Activated CD8-positive, alpha-beta memory T cell treated with anti-CD3 and anti-CD28 coated beads for 36 hours (primary cell): ENCODE data around the gene SLC2A10. TPM values are rescaled to one million over a fixed set of nuclear protein-coding genes. Genes with fewer than 3 reads are reported as not detected.

Experiments
- CTCF ChIA-PET: fragments of 350-600 bp; sonication (Branson Sonifier 250); formaldehyde crosslinking; loops from one replicate; lab custom pipeline; 2021; ENCODE audit warnings: antibody characterized with exemption; lab: Charles Lee
- POLR2A ChIA-PET: fragments of 350-600 bp; sonication (Branson Sonifier 250); formaldehyde crosslinking; loops from one replicate; lab custom pipeline; 2021; ENCODE audit warnings: antibody characterized with exemption; lab: Charles Lee
- total RNA-seq, 2 experiments: library from RNA; stranded (reverse); gene quantifications; one replicate each; pipeline ENCODE4 v1.2.3, GENCODE V29; 2021

Gene SLC2A10
- total RNA-seq, 2 experiments from 2014 or later: 0.04 TPM; not detected in 1

GRCh38 chr20:46680684-46681031 is 28.8 kb upstream of the SLC2A10 start:
- ChIA-PET POLR2A (no interaction called here), CTCF (interaction anchor here (0.8 to 3.3 kb wide), 8 partner anchors 121 to 170 kb away, joined by 3 to 23 read pairs (median 4); partner anchors contain the start of gene ZNF334)

- POLR2A ChIA-PET: no interaction called here
- CTCF ChIA-PET: interaction anchor here (0.6 to 3.3 kb wide), 10 partner anchors 11 to 171 kb away, joined by 3 to 23 read pairs (median 5); partner anchors contain the start of gene ZNF334
These were observed 28.2 kb upstream of the SLC2A10 start for GRCh38 chr20:46681032-46681854.

GRCh38 chr20:46682063-46682821 is 27.2 kb upstream of the SLC2A10 start:
- ChIA-PET POLR2A (no interaction called here), CTCF (interaction anchor here (1.0 to 3.3 kb wide), 5 partner anchors 10 to 172 kb away, joined by 3 to 23 read pairs (median 5); no protein-coding TSS in a partner anchor)

- ChIA-PET POLR2A (no interaction called here), CTCF (interaction anchor here (3.3 kb wide), 1 partner anchor 160 kb away, joined by 23 read pairs; no protein-coding TSS in a partner anchor)
These were observed 26.3 kb upstream of the SLC2A10 start for GRCh38 chr20:46683011-46683667.

- CTCF ChIA-PET: no interaction called here
These were observed 25.8 kb upstream of the SLC2A10 start for GRCh38 chr20:46683668-46683938.

GRCh38 chr20:46683939-46684750 is 25.3 kb upstream of the SLC2A10 start:
- CTCF ChIA-PET: no interaction called here
- POLR2A ChIA-PET: no interaction called here

More at GRCh38 chr20:46683668-46683938, 25.8 kb upstream of the SLC2A10 start:
- POLR2A ChIA-PET: no interaction called here

GRCh38 chr20:46688151-46689081 is 21.0 kb upstream of the SLC2A10 start:
- ChIA-PET CTCF (interaction anchor here (1.4 to 1.5 kb wide), 3 partner anchors 140 to 166 kb away, joined by 3 to 6 read pairs (median 4); no protein-coding TSS in a partner anchor), POLR2A (no interaction called here)

GRCh38 chr20:46689082-46689753 is 20.2 kb upstream of the SLC2A10 start, which contains the start of gene TP53RK:
TP53RK (minus strand) TSS chr20:46689444; CDS start chr20:46689414, 30 bp downstream.
- CTCF ChIA-PET: interaction anchor here (1.4 to 1.5 kb wide), 3 partner anchors 141 to 166 kb away, joined by 3 to 4 read pairs (median 4); no protein-coding TSS in a partner anchor
- POLR2A ChIA-PET: no interaction called here

GRCh38 chr20:46689754-46690085 is 19.7 kb upstream of the SLC2A10 start:
- ChIA-PET POLR2A (interaction anchor here (1.0 kb wide), 1 partner anchor 137 kb away, joined by 3 read pairs; no protein-coding TSS in a partner anchor), CTCF (interaction anchor here (1.4 to 1.5 kb wide), 3 partner anchors 141 to 166 kb away, joined by 3 to 4 read pairs (median 4); no protein-coding TSS in a partner anchor)

- CTCF ChIA-PET: interaction anchor here (1.4 to 1.5 kb wide), 2 partner anchors 146 to 167 kb away, joined by 4 read pairs; no protein-coding TSS in a partner anchor
- POLR2A ChIA-PET: interaction anchor here (1.0 kb wide), 1 partner anchor 137 kb away, joined by 3 read pairs; no protein-coding TSS in a partner anchor
These were observed 19.0 kb upstream of the SLC2A10 start for GRCh38 chr20:46690219-46691106.

- ChIA-PET POLR2A (no interaction called here), CTCF (no interaction called here)
These were observed 18.3 kb upstream of the SLC2A10 start for GRCh38 chr20:46691196-46691595.

GRCh38 chr20:46694484-46694883 is 15.0 kb upstream of the SLC2A10 start:
- ChIA-PET POLR2A (no interaction called here), CTCF (no interaction called here)

GRCh38 chr20:46695892-46696291 is 13.6 kb upstream of the SLC2A10 start:
- ChIA-PET CTCF (no interaction called here), POLR2A (no interaction called here)

GRCh38 chr20:46696791-46697279 is 12.6 kb upstream of the SLC2A10 start:
- POLR2A ChIA-PET: no interaction called here
- CTCF ChIA-PET: no interaction called here

GRCh38 chr20:46698788-46699187 is 10.7 kb upstream of the SLC2A10 start:
- ChIA-PET POLR2A (no interaction called here), CTCF (no interaction called here)
